Esophagus muscularis mucosa (tissue), 4 donors: ENCODE data around the gene ETV1.

Experiments used
- EP300 ChIP-seq: sonication (generic); formaldehyde crosslinking; IDR thresholded peaks from one replicate; pipeline ENCODE4 v1.6.1; 2017; ENCODE audit warnings: antibody characterized with exemption
- POLR2A ChIP-seq: fragments of 450-650 bp; IDR thresholded peaks from one replicate; pipeline ENCODE4 v1.6.1; 2017; ENCODE audit warnings: antibody characterized with exemption, moderate library complexity, mild to moderate bottlenecking, low read depth
- POLR2AphosphoS5 ChIP-seq, 2 donors: sonication (generic); formaldehyde crosslinking; IDR thresholded peaks; one replicate each; pipeline ENCODE4 v1.6.1; 2017; ENCODE audit warnings: antibody characterized with exemption in 2 of 2
- TF ChIP-seq, protein P1 (sequence below), 3 experiments: fragments of 200-600 bp in 2 of 3; fragments of 450-650 bp in 1 of 3; sonication (generic) in 2 of 3; IDR thresholded peaks; one replicate each; pipeline ENCODE4 v1.5.1; 2017 to 2019; ENCODE audit warnings: antibody characterized with exemption in 3 of 3, mild to moderate bottlenecking in 2 of 3, moderate library complexity in 1 of 3

DNA sequence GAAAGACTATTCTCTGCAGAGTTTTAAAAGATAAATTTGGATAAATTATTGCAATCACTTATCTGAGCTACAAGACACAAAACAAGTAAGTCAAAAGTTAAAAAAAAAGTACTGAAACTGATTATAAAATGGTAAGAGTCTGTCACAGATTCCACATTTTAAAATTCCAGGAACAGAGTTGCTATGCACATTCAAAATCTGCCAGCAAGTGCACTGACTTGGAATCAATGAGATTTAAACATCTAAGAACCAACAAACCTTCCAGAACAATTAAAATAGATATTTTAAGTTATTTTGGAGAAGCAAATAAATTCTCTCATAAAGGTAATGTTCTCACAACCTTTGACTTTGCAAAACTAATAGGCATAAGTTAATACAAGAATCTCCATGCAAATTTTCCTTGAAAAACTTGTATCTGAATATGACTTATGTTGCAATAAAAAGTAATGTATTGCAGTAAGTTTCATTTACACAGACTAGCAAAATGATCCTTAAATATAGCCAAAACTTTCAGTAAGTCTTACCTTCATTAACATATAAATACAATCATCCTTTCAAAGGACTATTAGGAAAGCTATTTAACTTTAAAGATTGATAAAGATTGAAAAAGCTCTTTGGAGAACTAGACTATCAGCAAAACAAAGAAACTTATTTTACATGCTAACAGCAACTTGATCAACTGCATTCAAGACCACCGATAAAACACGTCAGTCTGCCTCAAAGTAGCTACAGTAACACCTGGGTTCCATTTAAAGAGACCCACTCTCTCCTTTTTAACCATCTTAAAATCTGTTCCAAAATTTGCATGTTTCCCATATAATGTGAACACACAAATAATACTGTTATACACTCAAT lies 4.4 kb downstream of the ETV1 start:
- TF ChIP-seq, protein P1, sequence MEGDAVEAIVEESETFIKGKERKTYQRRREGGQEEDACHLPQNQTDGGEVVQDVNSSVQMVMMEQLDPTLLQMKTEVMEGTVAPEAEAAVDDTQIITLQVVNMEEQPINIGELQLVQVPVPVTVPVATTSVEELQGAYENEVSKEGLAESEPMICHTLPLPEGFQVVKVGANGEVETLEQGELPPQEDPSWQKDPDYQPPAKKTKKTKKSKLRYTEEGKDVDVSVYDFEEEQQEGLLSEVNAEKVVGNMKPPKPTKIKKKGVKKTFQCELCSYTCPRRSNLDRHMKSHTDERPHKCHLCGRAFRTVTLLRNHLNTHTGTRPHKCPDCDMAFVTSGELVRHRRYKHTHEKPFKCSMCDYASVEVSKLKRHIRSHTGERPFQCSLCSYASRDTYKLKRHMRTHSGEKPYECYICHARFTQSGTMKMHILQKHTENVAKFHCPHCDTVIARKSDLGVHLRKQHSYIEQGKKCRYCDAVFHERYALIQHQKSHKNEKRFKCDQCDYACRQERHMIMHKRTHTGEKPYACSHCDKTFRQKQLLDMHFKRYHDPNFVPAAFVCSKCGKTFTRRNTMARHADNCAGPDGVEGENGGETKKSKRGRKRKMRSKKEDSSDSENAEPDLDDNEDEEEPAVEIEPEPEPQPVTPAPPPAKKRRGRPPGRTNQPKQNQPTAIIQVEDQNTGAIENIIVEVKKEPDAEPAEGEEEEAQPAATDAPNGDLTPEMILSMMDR (IDR thresholded peaks at IDR 0.05), result no peak
- no peak for TF ChIP-seq POLR2A
- no peak for TF ChIP-seq EP300
- TF ChIP-seq POLR2AphosphoS5 (IDR thresholded peaks at IDR 0.05), result no peak
